GM12801 (cell line): Measurements from ENCODE around the gene YPEL2.

Source experiments
- CTCF ChIP-seq: IDR thresholded peaks from one replicate; pipeline ENCODE4 v1.5.1; 2011; ENCODE audit warnings: control low read depth; ENCODE audit not compliant: insufficient read length; ENCODE audit errors: extremely low read depth

The YPEL2 gene

GRCh38 chr17:59355702-59356325 is 24.4 kb downstream of the YPEL2 start:
- TF ChIP-seq CTCF: no peak

- TF ChIP-seq CTCF: no peak
These were observed 25.2 kb downstream of the YPEL2 start for GRCh38 chr17:59356543-59357218.

GRCh38 chr17:59357219-59357697 is 25.8 kb downstream of the YPEL2 start:
- no peak for TF ChIP-seq CTCF

- no peak for TF ChIP-seq CTCF
These were observed 26.5 kb downstream of the YPEL2 start for GRCh38 chr17:59357929-59358328.

GRCh38 chr17:59361386-59361785 is 29.9 kb downstream of the YPEL2 start:
- TF ChIP-seq CTCF: no peak

- no peak for TF ChIP-seq CTCF
These were observed 30.7 kb downstream of the YPEL2 start for GRCh38 chr17:59361916-59362810.

GRCh38 chr17:59362811-59363205 is 31.4 kb downstream of the YPEL2 start:
- TF ChIP-seq CTCF: no peak
